MM.1S (cell line): Measurements from ENCODE around the gene ERCC1.

Source experiments
- DNase-seq: peaks from one replicate; pipeline ENCODE4 v3.0.0-alpha.2; 2015
- H2AFZ ChIP-seq: fragments of 300-600 bp; sonication (generic); 2 replicates; pipeline ENCODE4 v1.6.0; 2016; ENCODE audit warnings: antibody characterized with exemption, low read length
- H3F3A ChIP-seq: fragments of 300-600 bp; sonication (generic); 2 replicates; pipeline ENCODE4 v1.6.1; 2016; ENCODE audit warnings: mild to moderate bottlenecking, antibody characterized with exemption, low read length, moderate library complexity, mixed read lengths; ENCODE audit not compliant: insufficient read depth
- H3K27ac ChIP-seq: fragments of 300-600 bp; sonication (generic); 2 replicates; pipeline ENCODE4 v1.5.1; 2016; ENCODE audit warnings: mild to moderate bottlenecking, low read length
- H3K27me3 ChIP-seq: fragments of 300-600 bp; sonication (generic); replicated peaks from 2 replicates; pipeline ENCODE4 v1.6.0; 2016; ENCODE audit warnings: low read length; ENCODE audit not compliant: insufficient read depth
- H3K36me3 ChIP-seq: fragments of 300-600 bp; sonication (generic); replicated peaks from 2 replicates; pipeline ENCODE4 v1.6.1; 2016; ENCODE audit warnings: mild to moderate bottlenecking, low read length, mixed read lengths; ENCODE audit not compliant: insufficient read depth
- H3K4me1 ChIP-seq: fragments of 300-600 bp; sonication (generic); 2 replicates; pipeline ENCODE4 v1.6.1; 2016; ENCODE audit warnings: low read length, mixed read lengths
- H3K4me2 ChIP-seq: fragments of 300-600 bp; sonication (generic); 2 replicates; pipeline ENCODE4 v1.6.0; 2016; ENCODE audit warnings: low read depth, low read length
- H3K4me3 ChIP-seq: fragments of 300-600 bp; sonication (generic); 2 replicates; pipeline ENCODE4 v1.5.1; 2016; ENCODE audit warnings: low read length, mixed read lengths
- H3K79me2 ChIP-seq: fragments of 300-600 bp; sonication (generic); 2 replicates; pipeline ENCODE4 v1.6.1; 2016; ENCODE audit warnings: mixed run types, low read length, mixed read lengths
- H3K9ac ChIP-seq: fragments of 300-600 bp; sonication (generic); 2 replicates; pipeline ENCODE4 v1.6.1; 2016; ENCODE audit warnings: low read length, mixed read lengths
- H3K9me2 ChIP-seq: fragments of 300-600 bp; sonication (generic); replicated peaks from 2 replicates; pipeline ENCODE4 v1.6.1; 2016; ENCODE audit warnings: mild to moderate bottlenecking, low read length, mixed read lengths; ENCODE audit not compliant: insufficient read depth
- H3K9me3 ChIP-seq: fragments of 300-600 bp; sonication (generic); replicated peaks from 2 replicates; pipeline ENCODE4 v1.6.1; 2016; ENCODE audit warnings: mild to moderate bottlenecking, low read length, mixed read lengths; ENCODE audit not compliant: insufficient read depth
- H4K20me1 ChIP-seq: fragments of 300-600 bp; sonication (generic); 2 replicates; pipeline ENCODE4 v1.6.1; 2016; ENCODE audit warnings: mild to moderate bottlenecking, low read length, moderate library complexity, mixed read lengths; ENCODE audit not compliant: insufficient read depth
- CTCF ChIP-seq: fragments of 300-600 bp; sonication (generic); IDR thresholded peaks from 2 replicates; pipeline ENCODE4 v1.5.1; 2016; ENCODE audit warnings: antibody characterized with exemption, low read length, mixed read lengths
- EZH2 ChIP-seq: fragments of 300-600 bp; sonication (generic); optimal IDR thresholded peaks from 2 replicates; pipeline ENCODE3; 2017; ENCODE audit warnings: low read depth, mild to moderate bottlenecking, antibody characterized with exemption, low read length, mixed read lengths
- EZH2phosphoT487 ChIP-seq: fragments of 300-600 bp; sonication (generic); IDR thresholded peaks from 2 replicates; pipeline ENCODE4 v1.6.1; 2018; ENCODE audit warnings: antibody characterized with exemption, low read length

ERCC1 gene

GRCh38 chr19:45469945-45470761, 46.4 kb upstream of the ERCC1 start:
- TF ChIP-seq EZH2 (no peak), CTCF (no peak), EZH2phosphoT487 (no peak)
- Histone ChIP-seq H3K27me3 (no peaks in the 10 kb centered on the region; the same call in 1 of the 2 replicates), H2AFZ (peak overlapping the region; percentile 45), H3K79me2 (no peaks in the 10 kb centered on the region), H3K4me1 (no peaks in the 10 kb centered on the region), H3K9me2 (no peaks in the 10 kb centered on the region), H3K9me3 (no peaks in the 10 kb centered on the region), H4K20me1 (no peaks in the 10 kb centered on the region), H3K27ac (peak overlapping the region; percentile 82; the same call in 1 of the 2 replicates), H3K9ac (peak overlapping the region; percentile 90; the same call in 1 of the 2 replicates), H3K36me3 (no peaks in the 10 kb centered on the region), H3K4me2 (peak overlapping the region; percentile 90), H3K4me3 (peak overlapping the region; percentile 83), H3F3A (peaks cover 14% of the 10 kb centered on the region; the same call in 1 of the 2 replicates)
- no peak for DNase-seq

DNA sequence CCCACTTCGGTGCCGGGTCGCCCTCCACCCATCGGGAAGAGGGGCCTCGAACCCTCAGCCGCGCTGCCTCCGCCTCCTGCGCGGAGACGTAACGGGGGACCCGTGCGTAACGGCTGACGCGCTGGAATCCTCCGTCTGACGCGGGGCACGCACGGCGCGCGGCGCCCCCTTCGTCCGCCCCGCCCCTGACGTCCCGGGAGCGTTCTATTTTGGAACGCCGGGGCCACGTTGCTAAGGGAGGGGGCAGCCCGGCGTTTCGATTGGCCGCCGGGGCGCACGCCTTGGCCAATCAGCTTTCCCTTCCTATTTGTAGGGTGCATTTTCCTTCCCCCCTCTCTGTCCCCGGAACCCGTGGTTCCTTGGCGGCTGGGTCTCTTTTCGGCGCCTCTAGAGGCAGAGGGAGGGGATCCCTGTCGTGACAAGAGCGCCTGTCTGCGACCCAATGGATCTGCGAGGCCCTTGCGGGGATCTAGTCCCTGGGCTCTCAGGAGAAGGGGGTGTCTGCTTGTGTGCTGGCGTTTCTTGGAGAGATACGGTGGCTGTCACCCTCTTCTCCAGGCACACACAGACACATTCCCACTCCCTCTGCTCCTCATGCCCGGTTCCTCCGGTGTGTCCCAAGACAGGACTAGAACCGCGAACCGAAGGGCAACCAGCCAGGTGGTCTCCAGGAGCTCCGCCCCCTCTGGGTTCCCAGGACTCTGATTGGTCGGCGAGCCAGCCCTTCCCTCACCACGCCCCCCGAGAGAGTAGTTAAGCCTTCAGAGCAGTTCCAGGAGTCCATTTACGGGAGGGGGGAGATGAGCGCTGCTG, 45.6 kb upstream of the ERCC1 start:
- Histone ChIP-seq H3K36me3 (no peaks in the 10 kb centered on the region), H4K20me1 (no peaks in the 10 kb centered on the region), H3K27ac (peak overlapping the region; percentile 82), H3K9me2 (no peaks in the 10 kb centered on the region), H3K4me3 (peak overlapping the region; percentile 83), H2AFZ (peak overlapping the region; percentile 45), H3K9ac (peak overlapping the region; percentile 90), H3K79me2 (no peaks in the 10 kb centered on the region), H3K4me1 (no peaks in the 10 kb centered on the region), H3K4me2 (peak overlapping the region; percentile 90), H3K9me3 (no peaks in the 10 kb centered on the region), H3F3A (peaks cover 14% of the 10 kb centered on the region; the same call in 1 of the 2 replicates), H3K27me3 (peaks cover 6% of the 10 kb centered on the region)
- DNase-seq = peak; percentile 96
- no peak for TF ChIP-seq EZH2phosphoT487
- peak; percentile 12; the same call in 1 of the 2 replicates for TF ChIP-seq CTCF
- no peak for TF ChIP-seq EZH2

DNA sequence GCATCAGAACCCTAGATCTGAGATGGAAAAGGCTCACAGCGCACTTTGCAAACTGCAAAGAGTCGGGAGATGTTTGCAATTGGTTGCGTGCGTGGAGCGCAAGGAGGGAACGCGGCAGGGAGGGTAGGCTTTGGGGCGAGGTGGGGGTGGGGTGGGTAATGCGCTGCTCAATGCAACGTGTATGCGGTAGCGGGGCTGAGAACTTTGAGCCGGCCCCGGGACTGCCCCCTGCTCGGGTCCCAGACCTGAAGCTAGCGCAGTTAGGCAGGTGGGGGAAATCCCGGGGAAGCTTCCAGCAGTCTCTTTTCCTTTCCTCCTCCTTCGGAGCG, 45.0 kb upstream of the ERCC1 start:
- Histone ChIP-seq H3K4me2 (peak overlapping the region; percentile 90), H3K27ac (peak overlapping the region; percentile 82; the same call in 1 of the 2 replicates), H3F3A (peaks cover 14% of the 10 kb centered on the region; the same call in 1 of the 2 replicates), H3K79me2 (no peaks in the 10 kb centered on the region), H3K9ac (peak overlapping the region; percentile 90), H3K9me2 (no peaks in the 10 kb centered on the region), H3K9me3 (no peaks in the 10 kb centered on the region), H3K36me3 (no peaks in the 10 kb centered on the region), H3K4me1 (no peaks in the 10 kb centered on the region), H4K20me1 (no peaks in the 10 kb centered on the region), H2AFZ (peak overlapping the region; percentile 37; the same call in 1 of the 2 replicates), H3K27me3 (peaks cover 6% of the 10 kb centered on the region), H3K4me3 (peak overlapping the region; percentile 83)
- TF ChIP-seq CTCF = no peak
- TF ChIP-seq EZH2phosphoT487 = no peak
- TF ChIP-seq EZH2 = no peak
- no peak for DNase-seq
